ENCODE measurements around the gene ARL6IP6.

DNA sequence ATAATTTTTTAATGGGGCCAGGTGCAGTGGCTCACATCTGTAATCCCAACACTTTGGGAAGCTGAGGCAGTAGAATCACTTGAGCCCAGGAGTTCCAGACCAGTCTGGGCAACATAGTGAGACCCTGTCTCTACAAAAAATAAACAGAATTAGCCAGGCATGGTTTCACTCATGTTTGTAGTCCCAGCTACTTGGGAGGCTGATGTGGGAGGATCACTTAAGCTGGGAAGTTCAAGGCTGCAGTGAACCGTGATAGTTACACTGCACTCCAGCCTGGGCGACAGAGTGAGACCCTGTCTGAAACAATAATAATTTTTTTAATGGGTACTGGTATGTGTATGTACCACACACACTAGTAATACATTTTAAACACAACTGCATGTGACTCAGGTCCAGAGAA, 2.4 kb downstream of the ARL6IP6 start:
- TF ChIP-seq EZH2phosphoT487 (IDR thresholded peaks at IDR 0.05; ENCODE audit: insufficient read depth, low read depth) (no peak), EZH2 (IDR thresholded peaks at IDR 0.05; ENCODE audit: insufficient read depth, poor library complexity, severe bottlenecking) (no peak)
